Non-pigmented ciliary epithelial cell (primary cell): ENCODE measurements around the gene OR2A5.
"Not testable (repeated sequence)": the region's sequence is repeated elsewhere in the genome, so short reads cannot be mapped to it uniquely, and the experiment has no call there.

ENCODE experiments used
- DNase-seq: peaks from one replicate; pipeline ENCODE4 v3.0.0-alpha.2; 2010; ENCODE audit warnings: low read depth

OR2A5 gene

GRCh38 chr7:144032985-144033709, 15.6 kb upstream of the OR2A5 start:
- no peak for DNase-seq

- no peak for DNase-seq
These were observed 13.4 kb upstream of the OR2A5 start for GRCh38 chr7:144035385-144035784.

GRCh38 chr7:144036302-144036885, 12.4 kb upstream of the OR2A5 start:
- DNase-seq: no peak

GRCh38 chr7:144037414-144038035, 11.2 kb upstream of the OR2A5 start:
- DNase-seq: no peak

- no peak for DNase-seq
These were observed 9.9 kb upstream of the OR2A5 start for GRCh38 chr7:144038887-144039286.

GRCh38 chr7:144049491-144049890, 743 bp downstream of the OR2A5 start:
- no peak for DNase-seq

- no peak for DNase-seq
These were observed 1.3 kb downstream of the OR2A5 start for GRCh38 chr7:144050093-144050492.

- not testable (repeated sequence) for DNase-seq
These were observed 2.1 kb downstream of the OR2A5 start for GRCh38 chr7:144050884-144051283.

GRCh38 chr7:144057954-144058353, 9.2 kb downstream of the OR2A5 start:
- no peak for DNase-seq

- no peak for DNase-seq
These were observed 15.0 kb downstream of the OR2A5 start for GRCh38 chr7:144063710-144064109.

- DNase-seq: no peak
These were observed 20.8 kb downstream of the OR2A5 start, which contains the start of gene OR2A25 for GRCh38 chr7:144069511-144069910. Gene OR2A25, plus strand, starts transcription at chr7:144069811. Its CDS starts 4,409 bp downstream, at chr7:144074220.

GRCh38 chr7:144069953-144070352, 21.2 kb downstream of the OR2A5 start:
- no peak for DNase-seq

- DNase-seq: no peak
These were observed 25.6 kb downstream of the OR2A5 start for GRCh38 chr7:144074374-144074773.

GRCh38 chr7:144085978-144086377, 37.2 kb downstream of the OR2A5 start, which contains the start of gene OR2A12:
Gene OR2A12, plus strand, starts transcription at chr7:144086278. Its CDS starts 8,830 bp downstream, at chr7:144095108.
- no peak for DNase-seq

GRCh38 chr7:144086730-144087129, 38.0 kb downstream of the OR2A5 start:
- DNase-seq: no peak

GRCh38 chr7:144087230-144087629, 38.5 kb downstream of the OR2A5 start:
- DNase-seq: no peak

- no peak for DNase-seq
These were observed 41.9 kb downstream of the OR2A5 start for GRCh38 chr7:144090667-144091066.

GRCh38 chr7:144098776-144099175, 50.0 kb downstream of the OR2A5 start:
- no peak for DNase-seq

- DNase-seq: no peak
These were observed 51.9 kb downstream of the OR2A5 start for GRCh38 chr7:144100607-144101006.

GRCh38 chr7:144102041-144102440, 53.3 kb downstream of the OR2A5 start:
- no peak for DNase-seq

GRCh38 chr7:144105211-144105610, 56.5 kb downstream of the OR2A5 start:
- DNase-seq: no peak
